Superior temporal gyrus (tissue), 1 donor: ENCODE measurements around the gene WWOX.
"Not testable (repeated sequence)": the region's sequence is repeated elsewhere in the genome, so short reads cannot be mapped to it uniquely, and the experiment has no call there.

ENCODE experiments used
- DNase-seq: peaks from one replicate; pipeline ENCODE4 v3.0.0-alpha.2; 2016; ENCODE audit errors: extremely low spot score

WWOX gene

DNA sequence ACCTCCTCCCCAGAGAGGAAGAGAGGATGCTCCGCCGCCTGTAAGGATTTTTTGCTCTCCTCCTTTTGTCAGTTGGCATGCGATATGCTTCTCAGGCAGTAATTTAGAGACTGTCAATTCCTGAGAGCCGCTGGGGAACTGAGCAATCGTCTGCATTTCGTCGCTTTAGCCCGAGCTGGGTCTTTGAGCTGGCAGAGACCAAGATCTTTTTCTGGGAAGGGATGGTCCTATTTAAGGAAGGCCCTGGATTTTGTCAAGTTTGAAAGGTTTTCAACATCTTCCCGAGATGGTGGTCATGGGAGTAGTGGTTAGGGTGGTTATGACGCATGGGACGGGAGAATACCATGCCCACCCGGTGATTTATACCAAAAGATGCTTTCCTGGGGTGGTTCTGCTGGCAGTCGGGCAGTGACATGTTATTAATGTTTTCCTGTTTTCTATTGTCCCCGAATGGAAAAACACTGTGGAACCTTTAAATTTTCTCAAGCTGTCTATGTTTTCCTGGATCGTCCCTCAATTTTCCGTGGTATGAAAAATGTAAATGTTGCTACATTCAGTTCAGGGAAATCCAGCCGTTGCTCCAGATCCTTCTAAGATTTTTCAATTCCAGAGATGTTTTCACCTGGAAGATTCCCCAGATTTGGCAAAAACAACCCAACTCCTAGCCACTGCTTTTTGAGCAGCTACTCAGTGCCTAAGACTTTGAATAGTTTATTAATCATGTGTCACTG lies 914.6 kb downstream of the WWOX start:
- no peak for DNase-seq

DNA sequence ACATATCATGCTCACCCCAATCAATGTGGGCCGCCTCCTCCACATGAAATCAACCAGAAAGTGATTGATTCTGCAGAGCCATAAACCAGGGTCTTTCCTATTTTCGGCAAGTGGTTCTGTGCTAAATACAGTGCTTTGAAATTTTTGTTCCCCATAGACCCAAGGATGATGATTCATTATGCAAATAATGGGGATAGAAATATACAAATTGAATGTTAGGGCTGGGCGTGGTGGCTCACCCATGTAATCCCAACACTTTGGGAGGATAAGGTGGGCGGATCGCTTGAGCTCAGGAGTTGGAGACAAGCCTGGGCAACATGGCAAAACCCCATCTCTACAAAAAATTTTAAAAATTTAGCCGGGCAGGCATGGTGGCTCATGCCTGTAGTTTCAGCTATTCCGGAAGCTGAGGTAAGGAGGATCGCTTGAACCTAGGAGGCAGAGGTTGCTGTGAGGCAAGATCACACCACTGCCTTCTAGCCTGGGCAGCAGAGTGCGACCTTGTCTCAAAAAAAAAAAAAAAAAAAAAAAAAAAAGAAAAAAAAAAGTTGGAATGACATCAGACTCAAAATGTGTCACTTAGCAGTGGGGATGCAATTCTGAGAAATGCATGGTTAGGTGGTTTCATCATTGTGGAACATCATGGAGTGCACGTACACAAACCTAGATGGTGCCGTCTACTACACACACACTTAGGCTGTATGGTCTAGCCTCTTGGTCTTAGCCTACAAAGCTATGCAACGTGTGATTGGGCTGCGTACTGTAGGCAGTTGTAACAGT lies 919.4 kb downstream of the WWOX start:
- no peak for DNase-seq

DNA sequence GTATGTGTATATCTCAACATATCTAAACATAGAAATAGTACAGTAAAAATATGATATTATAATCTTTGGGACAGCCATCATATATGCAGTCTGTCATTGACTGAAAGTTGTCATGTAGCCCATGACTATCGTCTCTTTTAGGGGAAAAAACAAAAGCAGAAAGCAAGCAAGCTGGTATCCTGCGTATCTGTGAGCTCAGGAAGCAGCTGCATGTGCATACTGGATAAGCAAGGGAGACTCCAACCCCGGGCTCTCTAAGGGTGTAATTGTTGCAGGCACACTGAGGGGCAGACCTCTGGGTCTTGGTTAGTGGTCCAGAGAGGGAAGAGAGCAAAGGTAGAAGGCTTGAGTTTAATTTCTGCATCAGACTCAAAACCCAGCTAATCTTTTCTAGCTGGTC lies 920.0 kb downstream of the WWOX start:
- no peak for DNase-seq

DNA sequence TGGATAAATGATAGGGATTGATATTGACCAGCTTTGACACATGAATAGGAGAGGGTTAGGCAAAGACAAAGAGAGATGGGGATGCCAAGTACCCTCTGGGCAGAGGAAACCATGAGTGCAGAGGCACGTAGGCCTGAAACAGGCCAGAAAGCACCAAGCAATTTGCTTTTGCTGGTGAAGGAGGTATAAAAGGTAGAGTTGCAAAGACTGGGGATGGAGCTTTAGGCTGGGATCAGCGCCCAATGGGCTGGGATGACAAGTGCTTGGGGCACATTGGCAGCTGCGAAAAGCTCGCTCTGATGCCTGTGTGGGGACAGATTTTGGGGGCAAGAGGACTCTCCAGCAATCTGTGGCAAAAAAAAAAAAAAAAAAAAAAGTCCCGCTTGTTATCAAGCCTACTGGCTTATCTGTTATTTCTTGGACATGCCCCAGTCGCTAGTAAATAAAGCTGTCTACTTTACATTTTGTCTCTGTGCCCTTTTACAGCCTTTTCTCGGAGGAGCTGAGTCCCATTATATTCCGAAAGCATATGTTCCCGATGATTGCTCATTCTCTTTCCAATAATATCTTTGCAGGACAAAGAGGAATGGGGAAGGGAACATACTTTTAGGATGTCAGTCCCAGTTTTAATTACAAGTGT lies 922.7 kb downstream of the WWOX start:
- DNase-seq, result no peak

DNA sequence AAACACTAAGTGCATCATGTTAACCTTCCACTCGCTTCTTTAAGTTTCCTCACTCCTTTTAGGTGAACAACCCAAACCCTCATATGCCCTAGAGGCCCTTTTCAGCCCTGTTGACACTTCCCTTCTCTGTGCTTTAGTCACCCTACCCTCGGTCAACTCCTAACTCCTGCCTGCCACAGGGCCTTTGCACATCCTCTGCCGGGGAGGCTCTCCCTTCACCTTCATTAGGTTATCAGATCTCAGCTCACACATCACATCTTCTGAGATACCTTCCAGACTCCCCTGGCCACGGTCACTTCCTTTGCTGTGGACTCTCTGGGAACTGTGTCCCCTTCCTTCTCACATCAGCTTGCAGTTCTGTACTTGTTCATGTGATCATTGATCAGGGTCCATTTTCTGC lies 926.7 kb downstream of the WWOX start:
- no peak for DNase-seq

DNA sequence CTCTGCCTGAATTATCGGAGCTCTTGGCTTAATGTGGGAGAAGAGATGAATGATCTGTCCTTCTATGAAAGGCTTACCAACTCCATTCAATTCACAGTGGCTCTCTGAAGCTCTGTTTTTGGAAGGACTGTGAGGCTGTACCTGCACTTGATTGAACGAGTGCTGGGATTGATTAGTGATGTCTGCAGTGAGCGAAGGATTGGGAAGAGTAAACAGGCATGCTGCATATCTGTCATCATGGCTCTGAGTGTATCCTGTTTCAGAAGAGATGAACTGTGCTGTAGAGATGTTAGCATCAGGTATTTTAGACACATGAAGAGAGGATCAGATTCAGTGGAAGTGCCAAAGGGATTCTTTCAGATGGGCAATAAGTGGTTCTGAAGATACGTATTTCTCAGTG lies 937.1 kb downstream of the WWOX start:
- DNase-seq, result no peak

DNA sequence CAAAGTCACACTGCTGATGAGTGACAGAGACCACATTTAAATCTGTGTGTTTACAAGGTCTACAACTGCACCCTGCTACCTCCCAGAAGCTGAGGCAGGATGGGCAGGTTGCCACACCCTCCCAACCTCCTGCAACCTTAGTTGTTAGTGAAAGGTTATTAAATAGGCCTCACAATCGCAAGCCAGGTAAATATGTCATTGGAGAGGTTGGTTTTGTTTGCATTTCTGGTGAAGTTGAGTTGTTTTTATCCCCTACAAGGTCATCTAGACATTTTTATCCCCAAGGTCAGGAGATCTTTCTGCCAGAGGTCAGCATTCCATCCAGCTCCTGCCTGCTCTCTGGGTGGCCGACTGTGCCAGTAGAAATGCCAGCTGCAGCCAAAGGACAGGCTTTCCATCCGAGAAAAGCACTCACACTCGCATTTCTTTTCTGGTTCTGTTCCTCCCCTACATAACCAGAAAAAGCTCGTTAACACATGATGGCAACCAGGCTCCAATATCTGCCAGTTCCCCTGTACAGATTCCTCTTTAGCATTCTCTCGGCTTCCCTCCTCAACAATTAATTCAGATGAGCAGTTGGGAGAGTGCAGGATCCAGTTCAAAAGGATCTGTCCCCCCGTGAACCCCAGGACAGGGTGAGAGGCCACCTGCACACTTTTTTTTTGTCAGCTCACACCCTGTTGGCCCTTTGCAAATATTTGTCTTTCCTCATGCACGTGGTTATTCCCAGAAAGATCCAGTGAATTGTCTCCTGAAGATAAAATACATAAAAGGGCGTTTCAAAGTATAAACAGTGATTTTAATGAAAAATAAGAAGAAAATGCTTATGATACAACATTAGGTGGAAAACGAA lies 938.3 kb downstream of the WWOX start:
- DNase-seq, result no peak

DNA sequence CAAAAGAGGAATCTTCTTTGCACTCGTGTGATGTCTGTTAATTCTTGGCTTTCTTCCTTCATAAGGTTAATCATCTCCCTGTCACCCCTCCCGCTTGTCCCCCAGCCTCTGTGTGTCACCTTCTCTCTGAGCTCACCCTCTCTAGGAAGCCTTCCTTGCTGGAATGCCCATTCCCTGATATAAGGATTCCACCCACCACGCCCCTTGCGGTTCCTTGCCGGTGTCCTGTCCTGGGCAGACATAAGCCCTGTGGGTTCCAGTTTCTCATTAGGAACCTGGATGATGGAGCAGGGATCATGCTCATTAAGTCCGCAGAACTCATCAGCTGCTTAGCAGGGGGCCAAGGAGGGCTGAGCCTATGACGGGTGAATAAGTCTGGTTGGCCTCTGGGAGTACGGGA lies 941.8 kb downstream of the WWOX start:
- DNase-seq, result no peak

DNA sequence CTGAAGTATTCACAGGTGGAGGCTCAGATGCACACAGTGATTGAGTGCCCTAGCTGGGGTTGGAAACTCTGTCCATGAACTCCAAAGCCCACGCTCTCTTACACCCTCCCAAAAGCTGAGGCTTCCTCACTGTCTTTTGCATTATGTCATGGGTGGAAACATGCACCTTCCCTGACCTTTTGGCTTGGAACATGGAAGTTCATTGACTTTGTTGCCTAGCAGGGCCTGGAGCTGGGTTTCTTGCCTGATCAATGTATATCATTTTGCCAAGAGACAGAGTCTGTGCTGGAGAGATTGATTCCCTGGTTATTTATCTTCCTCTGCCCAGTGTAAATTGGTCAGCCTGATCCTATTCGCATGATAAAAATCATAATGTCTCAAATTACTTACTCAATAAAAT lies 942.7 kb downstream of the WWOX start:
- no peak for DNase-seq

DNA sequence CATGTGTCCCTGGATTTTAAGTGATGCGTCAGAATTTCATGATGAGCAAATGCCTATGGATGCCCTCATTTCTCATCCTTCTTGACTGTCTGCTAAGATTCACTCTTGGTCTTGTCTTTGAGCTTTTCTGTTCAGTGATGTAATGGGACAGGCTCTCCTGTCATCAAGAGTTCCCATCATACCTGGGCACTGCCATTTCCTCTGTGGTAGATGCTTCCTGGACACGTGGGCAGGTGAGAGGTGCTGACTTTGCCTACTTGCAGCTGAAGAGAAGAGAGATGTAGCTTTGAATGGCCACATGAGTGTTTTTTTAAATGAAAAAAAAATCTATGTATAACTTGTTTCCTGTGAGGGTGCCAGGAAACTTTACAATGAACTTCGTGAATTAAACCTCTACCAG lies 943.4 kb downstream of the WWOX start:
- DNase-seq, result no peak

DNA sequence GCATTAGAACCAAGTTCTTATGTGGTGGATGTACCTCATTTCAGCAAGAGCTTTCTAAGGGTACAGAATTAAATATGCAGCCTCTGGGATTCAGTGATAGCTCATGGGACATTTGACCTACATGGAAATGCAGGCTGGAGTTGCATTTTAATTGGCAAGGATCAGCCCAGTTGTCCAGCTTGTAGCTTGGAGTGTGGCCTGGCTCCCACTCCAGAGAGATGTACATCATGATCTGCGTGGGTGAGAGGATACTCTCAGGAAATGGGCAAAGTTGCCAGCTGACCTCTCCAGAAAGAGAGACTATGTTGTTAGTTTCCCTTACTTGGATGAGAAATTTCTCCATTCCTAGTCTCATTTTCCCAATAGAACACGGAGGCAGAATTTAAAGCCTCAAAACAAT lies 945.7 kb downstream of the WWOX start:
- no peak for DNase-seq

DNA sequence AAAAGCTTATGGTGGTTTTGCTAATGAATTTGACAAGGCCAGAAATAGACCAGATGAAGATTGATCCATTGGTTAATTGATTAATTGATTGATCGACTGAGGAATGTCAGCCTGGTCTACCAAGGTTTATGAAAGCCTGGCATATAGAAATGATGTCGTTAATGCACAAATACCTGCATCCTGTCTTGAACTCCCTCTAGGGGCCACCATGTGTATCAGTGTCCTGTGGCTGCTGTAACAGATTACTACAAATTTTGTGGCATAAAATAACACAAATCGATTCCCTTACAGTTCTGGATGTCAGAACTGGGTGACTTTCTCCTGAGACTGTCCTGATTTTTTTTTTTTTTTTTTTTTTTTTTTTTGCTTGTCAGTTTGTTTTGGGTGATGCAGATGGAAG lies 947.9 kb downstream of the WWOX start:
- DNase-seq, result no peak

DNA sequence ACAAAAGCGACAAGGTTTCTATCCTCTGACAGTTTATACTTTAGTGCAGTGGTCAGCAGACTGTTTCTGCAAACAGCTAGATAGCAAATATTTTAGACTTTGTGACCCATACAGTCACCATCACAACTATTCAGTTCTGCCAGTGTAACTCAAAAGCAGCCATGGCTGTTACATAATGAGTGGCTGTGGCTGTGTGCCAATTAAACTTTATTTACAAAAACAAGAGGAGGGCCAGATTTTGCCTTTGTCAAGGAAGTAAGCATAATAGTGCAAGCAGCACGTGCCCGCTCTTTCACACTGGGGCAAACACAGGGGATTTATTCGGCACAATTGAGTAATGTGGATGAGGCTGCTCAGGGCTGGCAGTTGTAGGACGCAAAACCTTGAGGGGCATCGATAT lies 949.6 kb downstream of the WWOX start:
- no peak for DNase-seq

DNA sequence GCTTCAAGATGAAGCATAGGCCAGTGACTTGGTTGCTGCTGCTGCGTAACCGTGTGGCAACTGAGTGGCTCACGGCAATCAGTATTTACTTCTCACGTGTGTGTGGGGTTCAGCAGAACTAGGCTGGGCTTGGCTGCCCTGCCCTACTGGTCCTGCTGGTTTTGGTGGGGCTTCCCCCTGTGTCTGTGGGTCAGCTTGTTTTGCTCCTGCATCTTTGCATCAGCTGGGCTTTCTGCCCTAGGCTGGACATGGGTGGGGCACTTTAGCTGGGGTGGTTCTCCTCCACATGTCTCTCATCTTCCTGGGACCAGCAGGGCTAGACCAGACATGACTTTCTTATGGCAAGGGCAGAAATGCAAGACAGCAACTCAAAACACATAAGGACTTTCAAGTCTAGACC lies 950.6 kb downstream of the WWOX start:
- DNase-seq, result no peak

DNA sequence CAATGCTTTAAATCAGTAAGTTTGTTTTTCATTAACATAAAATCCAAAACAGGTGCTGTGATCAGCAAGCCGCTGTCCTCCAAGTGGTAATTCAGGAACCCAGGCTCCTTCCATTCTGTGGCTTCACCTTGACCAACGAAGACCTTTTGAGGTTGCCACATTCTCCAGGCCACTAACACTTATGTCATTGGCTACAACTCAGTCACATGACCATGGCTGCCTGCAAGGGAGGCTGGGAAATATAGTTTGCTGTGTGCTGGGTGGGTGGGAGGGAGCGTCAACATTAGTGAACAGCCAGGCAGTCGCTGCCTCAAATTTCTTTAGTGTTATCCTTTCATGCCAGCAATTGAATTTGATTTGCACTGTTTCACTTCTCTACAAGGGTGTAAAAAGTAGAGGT lies 951.9 kb downstream of the WWOX start:
- DNase-seq, result no peak

DNA sequence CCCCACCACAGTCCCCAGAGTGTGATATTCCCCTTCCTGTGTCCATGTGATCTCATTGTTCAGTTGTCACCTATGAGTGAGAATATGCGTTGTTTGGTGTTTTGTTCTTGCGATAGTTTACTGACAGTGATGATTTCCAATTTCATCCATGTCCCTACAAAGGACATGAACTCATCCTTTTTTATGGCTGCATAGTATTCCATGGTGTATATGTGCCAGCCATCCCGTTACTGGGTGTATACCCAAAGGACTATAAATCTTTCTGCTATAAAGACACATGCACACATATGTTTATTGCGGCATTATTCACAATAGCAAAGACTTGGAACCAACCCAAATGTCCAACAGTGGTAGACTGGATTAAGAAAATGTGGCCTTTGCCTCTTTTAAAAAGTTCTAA lies 952.7 kb downstream of the WWOX start:
- DNase-seq, result not testable (repeated sequence)

DNA sequence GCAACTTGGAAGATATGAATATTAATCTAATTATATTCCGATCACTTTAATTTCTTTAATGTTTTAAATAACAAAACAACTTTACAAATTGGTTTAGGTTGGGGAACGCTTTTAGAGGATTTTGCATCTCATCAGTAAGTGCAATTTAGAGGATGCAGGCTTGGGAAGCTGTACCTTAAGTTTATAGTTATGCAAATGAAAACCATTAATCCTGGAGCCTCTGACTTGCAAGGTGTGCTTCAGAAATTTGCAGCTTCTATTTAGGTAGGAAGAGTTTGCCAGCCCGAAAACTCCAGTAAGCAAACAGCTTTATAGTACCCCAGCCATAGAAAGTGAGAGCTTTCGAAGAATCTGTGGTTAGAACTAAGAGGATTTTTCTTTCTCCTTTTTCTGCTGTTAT lies 954.1 kb downstream of the WWOX start:
- DNase-seq, result no peak

DNA sequence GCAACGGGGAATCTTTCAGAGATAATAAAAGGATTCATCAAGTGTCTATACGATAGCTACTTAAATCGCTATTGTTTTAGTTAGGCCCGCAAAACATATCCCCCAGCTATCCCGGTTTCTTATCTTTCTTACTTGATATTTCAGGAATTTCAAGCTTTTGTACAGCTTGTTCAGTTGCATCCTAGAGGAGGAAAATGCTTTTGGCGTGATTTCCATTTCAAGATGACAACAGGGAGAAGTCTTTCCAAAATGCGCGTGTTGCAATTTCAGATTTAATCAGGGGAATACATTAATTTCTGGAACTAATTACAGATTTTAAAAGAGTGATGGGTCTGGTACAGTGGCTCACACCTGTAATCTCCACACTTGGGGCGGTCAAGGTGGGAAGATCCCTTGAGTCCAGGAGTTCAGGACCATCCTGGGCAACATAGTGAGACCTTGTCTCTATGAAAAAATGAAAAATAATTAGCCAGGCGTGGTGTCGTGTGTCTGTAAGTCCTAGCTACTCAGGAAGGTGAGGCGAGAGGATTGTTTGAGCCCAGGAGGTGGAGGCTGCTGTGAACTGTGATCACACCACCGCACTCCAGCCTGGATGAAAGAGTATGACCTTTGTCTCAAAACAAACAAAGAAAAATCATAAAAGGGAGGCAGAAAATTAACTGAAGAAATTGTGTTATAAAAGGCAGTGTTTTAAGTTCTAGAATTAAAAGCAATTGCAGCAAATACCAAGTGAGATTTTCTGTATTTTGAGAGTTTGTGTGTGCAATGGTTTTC lies 954.9 kb downstream of the WWOX start:
- DNase-seq, result no peak

DNA sequence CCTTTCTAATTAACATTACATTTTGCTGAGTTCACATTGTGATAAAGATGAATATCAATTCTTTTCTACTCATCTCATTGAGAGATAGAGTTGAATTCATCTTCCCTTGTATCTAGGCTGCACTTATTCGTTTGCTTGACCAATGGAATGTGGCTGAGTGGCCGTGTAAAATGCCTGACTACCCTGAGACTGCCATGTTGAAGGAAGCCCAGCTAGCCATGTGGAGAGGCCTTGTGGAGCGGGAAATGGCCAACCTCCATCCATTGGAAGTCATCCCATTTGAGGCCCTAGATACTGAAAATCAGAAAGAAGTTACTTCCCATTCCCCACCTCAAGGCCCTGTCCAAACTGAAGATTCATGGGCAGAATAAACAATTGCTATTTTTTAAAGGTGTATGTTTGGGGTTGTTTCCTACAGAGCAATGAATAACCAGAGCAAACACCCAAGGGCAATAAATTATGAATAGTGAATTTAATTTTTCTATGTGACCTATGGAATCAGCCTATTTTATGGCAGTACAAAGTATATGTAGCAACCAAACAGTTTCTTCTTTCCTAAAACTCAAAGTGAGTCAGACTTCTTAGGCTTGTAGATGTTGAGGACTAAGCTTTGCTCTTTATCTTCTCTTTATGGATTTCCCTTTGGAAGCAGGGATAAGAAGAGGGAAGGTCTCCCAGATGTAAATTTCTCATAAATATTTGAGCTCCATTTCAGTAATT lies 956.0 kb downstream of the WWOX start:
- DNase-seq, result no peak

DNA sequence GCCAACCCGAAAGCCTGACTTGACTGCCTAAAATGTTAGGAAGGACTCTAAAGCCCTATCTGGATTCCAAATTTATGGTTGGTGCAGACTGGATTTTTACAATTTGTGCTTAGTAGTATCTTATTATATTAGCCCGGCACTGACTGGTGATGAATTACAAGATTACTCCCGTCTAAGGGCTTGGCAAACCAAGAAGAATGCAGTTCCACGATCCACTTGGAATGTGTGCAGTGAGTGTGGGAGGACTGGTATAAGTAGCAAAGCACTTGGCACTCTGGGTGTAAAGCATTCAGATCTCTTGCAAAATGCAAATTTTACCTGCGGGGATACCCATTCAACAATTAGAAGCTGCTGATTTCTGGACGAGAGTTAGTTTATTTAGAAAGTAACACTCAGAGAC lies 961.7 kb downstream of the WWOX start:
- no peak for DNase-seq

DNA sequence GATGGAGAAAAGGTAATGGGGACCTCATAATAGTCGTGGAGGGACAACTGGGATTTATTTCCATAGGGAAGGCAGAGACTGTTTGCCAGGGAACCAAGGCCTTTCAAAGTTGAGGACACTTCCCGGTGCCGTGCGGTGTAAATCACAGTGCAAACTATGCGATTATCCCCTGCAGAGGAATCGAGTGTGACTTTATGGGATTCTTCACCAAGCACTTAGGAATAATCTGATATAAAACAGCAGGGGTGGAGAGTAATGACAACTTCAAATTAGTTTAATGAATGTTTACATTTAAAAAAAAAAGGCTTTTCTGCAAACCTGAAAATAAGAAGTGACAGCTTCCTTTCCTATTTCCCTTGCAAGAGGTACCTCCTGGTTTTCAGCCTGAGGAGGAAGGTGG lies 962.9 kb downstream of the WWOX start:
- no peak for DNase-seq
